GM12875 (cell line): ENCODE data around the gene PCDHA6.
"Not testable (repeated sequence)": the region's sequence is repeated elsewhere in the genome, so short reads cannot be mapped to it uniquely, and the experiment has no call there.

Source experiments
- H3K4me3 ChIP-seq: one replicate; pipeline ENCODE4 v1.5.1; 2011; ENCODE audit warnings: low read depth, low read length, control low read depth
- CTCF ChIP-seq: IDR thresholded peaks from 2 replicates; pipeline ENCODE4 v1.5.1; 2011; ENCODE audit warnings: low read depth, mild to moderate bottlenecking, control low read depth, inconsistent platforms, low read length, moderate library complexity, borderline replicate concordance; ENCODE audit not compliant: insufficient read depth

PCDHA6 gene

GRCh38 chr5:140795259-140795641, 32.5 kb upstream of the PCDHA6 start:
- H3K4me3 ChIP-seq = no peak overlapping the region
- TF ChIP-seq CTCF = no peak

GRCh38 chr5:140796072-140796717, 31.6 kb upstream of the PCDHA6 start:
- not testable (repeated sequence) for H3K4me3 ChIP-seq

- no peak overlapping the region for H3K4me3 ChIP-seq
- TF ChIP-seq CTCF = no peak
Observed at GRCh38 chr5:140796718-140797095, 31.1 kb upstream of the PCDHA6 start.

GRCh38 chr5:140800816-140801493, 26.8 kb upstream of the PCDHA6 start, which contains the start of gene PCDHA3:
Gene PCDHA3, plus strand, starts transcription at chr5:140801057.
- no peak for TF ChIP-seq CTCF
- H3K4me3 ChIP-seq = no peak within 1 kb of the TSS

GRCh38 chr5:140801494-140801841, 26.3 kb upstream of the PCDHA6 start:
- H3K4me3 ChIP-seq = no peak overlapping the region
- no peak for TF ChIP-seq CTCF

GRCh38 chr5:140802381-140802780, 25.4 kb upstream of the PCDHA6 start:
- not testable (repeated sequence) for H3K4me3 ChIP-seq

GRCh38 chr5:140802781-140803271, 24.9 kb upstream of the PCDHA6 start:
- TF ChIP-seq CTCF = no peak

GRCh38 chr5:140806834-140807775, 20.7 kb upstream of the PCDHA6 start, which contains the start of gene PCDHA4:
Gene PCDHA4, plus strand, starts transcription at chr5:140807068.
- peak; percentile 24; the same call in 1 of the 2 replicates for TF ChIP-seq CTCF
- H3K4me3 ChIP-seq = no peak within 1 kb of the TSS

More at GRCh38 chr5:140802781-140803271, 24.9 kb upstream of the PCDHA6 start:
- H3K4me3 ChIP-seq = no peak overlapping the region

- H3K4me3 ChIP-seq = not testable (repeated sequence)
Observed at GRCh38 chr5:140808241-140808888, 19.4 kb upstream of the PCDHA6 start.
